ENCODE measurements around the gene PCDHA8. TPM values are rescaled to one million over a fixed set of nuclear protein-coding genes. Genes with fewer than 3 reads are reported as not detected.
"Not testable (repeated sequence)": the region's sequence is repeated elsewhere in the genome, so short reads cannot be mapped to it uniquely, and the experiment has no call there.

The PCDHA8 gene
- polyA plus RNA-seq, 1 donor from 2014 or later, result not detected

- H3K4me1 Mint-ChIP-seq, H3K27ac Mint-ChIP-seq, H3K27me3 Mint-ChIP-seq, H3K36me3 Mint-ChIP-seq, H3K4me3 Mint-ChIP-seq, H3K9me3 Mint-ChIP-seq: not testable (repeated sequence)
These were observed 9.0 kb downstream of the PCDHA8 start for GRCh38 chr5:140849831-140850634.

- Mint-ChIP-seq H3K9me3 (peaks cover 3% of the 10 kb centered on the region in 3 donors), H3K27ac (no peak within 1 kb of the TSS), H3K4me1 (no peaks in the 10 kb centered on the region), H3K4me3 (no peak within 1 kb of the TSS), H3K27me3 (no peaks in the 10 kb centered on the region), H3K36me3 (no peaks in the 10 kb centered on the region)
These were observed 15.0 kb downstream of the PCDHA8 start, which contains the start of gene PCDHA10 for GRCh38 chr5:140855772-140856674. PCDHA10 (plus strand) TSS chr5:140855897; CDS start chr5:140856049, 152 bp downstream.

GRCh38 chr5:140857177-140857986 lies 16.4 kb downstream of the PCDHA8 start:
- Mint-ChIP-seq H3K36me3 (no peaks in the 10 kb centered on the region), H3K9me3 (peaks cover 3 to 8% (median 6%) of the 10 kb centered on the region in 3 donors), H3K27ac (no peak overlapping the region), H3K4me1 (no peaks in the 10 kb centered on the region), H3K4me3 (no peak overlapping the region), H3K27me3 (no peaks in the 10 kb centered on the region)

- peaks cover 3 to 8% (median 6%) of the 10 kb centered on the region in 3 donors for H3K9me3 Mint-ChIP-seq
- H3K4me1 Mint-ChIP-seq, result no peaks in the 10 kb centered on the region
- H3K27ac Mint-ChIP-seq, result no peak overlapping the region
These were observed 16.9 kb downstream of the PCDHA8 start for GRCh38 chr5:140857987-140858240.

GRCh38 chr5:140862441-140863295 lies 21.7 kb downstream of the PCDHA8 start:
- Mint-ChIP-seq H3K4me1 (no peaks in the 10 kb centered on the region), H3K27me3 (peaks cover 5% of the 10 kb centered on the region), H3K4me3 (no peak overlapping the region), H3K36me3 (no peaks in the 10 kb centered on the region), H3K9me3 (peaks cover 3 to 6% (median 3%) of the 10 kb centered on the region in 3 donors), H3K27ac (no peak overlapping the region)

More at GRCh38 chr5:140857987-140858240, 16.9 kb downstream of the PCDHA8 start:
- H3K36me3 Mint-ChIP-seq, result no peaks in the 10 kb centered on the region
- H3K27me3 Mint-ChIP-seq, result no peaks in the 10 kb centered on the region
- no peak overlapping the region for H3K4me3 Mint-ChIP-seq

GRCh38 chr5:140868721-140869554 lies 28.0 kb downstream of the PCDHA8 start, which contains the start of gene PCDHA11:
PCDHA11 (plus strand) TSS chr5:140868957; CDS start chr5:140869104, 147 bp downstream.
- Mint-ChIP-seq H3K27me3 (peaks cover 7% of the 10 kb centered on the region), H3K9me3 (peaks cover 3 to 16% (median 4%) of the 10 kb centered on the region in 3 donors), H3K36me3 (no peaks in the 10 kb centered on the region), H3K4me3 (no peak within 1 kb of the TSS), H3K4me1 (no peaks in the 10 kb centered on the region), H3K27ac (no peak within 1 kb of the TSS)

- Mint-ChIP-seq H3K27ac (no peak overlapping the region), H3K9me3 (peaks cover 7 to 16% (median 9%) of the 10 kb centered on the region in 3 donors), H3K4me1 (no peaks in the 10 kb centered on the region), H3K27me3 (peaks cover 6% of the 10 kb centered on the region), H3K4me3 (no peak overlapping the region), H3K36me3 (no peaks in the 10 kb centered on the region)
These were observed 28.5 kb downstream of the PCDHA8 start for GRCh38 chr5:140869555-140869886.

- peaks cover 7 to 16% (median 10%) of the 10 kb centered on the region in 3 donors for H3K9me3 Mint-ChIP-seq
- no peaks in the 10 kb centered on the region for H3K36me3 Mint-ChIP-seq
- H3K4me3 Mint-ChIP-seq, result no peak overlapping the region
- peaks cover 8% of the 10 kb centered on the region for H3K27me3 Mint-ChIP-seq
- no peak overlapping the region for H3K27ac Mint-ChIP-seq
- no peaks in the 10 kb centered on the region for H3K4me1 Mint-ChIP-seq
These were observed 29.5 kb downstream of the PCDHA8 start for GRCh38 chr5:140870221-140871201.

- no peak within 1 kb of the TSS for H3K27ac Mint-ChIP-seq
- peaks cover 2% of the 10 kb centered on the region for H3K36me3 Mint-ChIP-seq
- peaks cover 3% of the 10 kb centered on the region for H3K27me3 Mint-ChIP-seq
- peaks cover 6 to 16% (median 8%) of the 10 kb centered on the region in 3 donors for H3K9me3 Mint-ChIP-seq
- no peaks in the 10 kb centered on the region for H3K4me1 Mint-ChIP-seq
- H3K4me3 Mint-ChIP-seq, result no peak within 1 kb of the TSS
These were observed 34.4 kb downstream of the PCDHA8 start, which contains the start of gene PCDHA12 for GRCh38 chr5:140875085-140876065. PCDHA12 (plus strand) TSS chr5:140875308; CDS start chr5:140875473, 165 bp downstream.

- H3K9me3 Mint-ChIP-seq, result peaks cover 10 to 21% (median 20%) of the 10 kb centered on the region in 3 donors
These were observed 35.7 kb downstream of the PCDHA8 start for GRCh38 chr5:140876541-140877261.

GRCh38 chr5:140877262-140877581 lies 36.2 kb downstream of the PCDHA8 start:
- H3K27me3 Mint-ChIP-seq, result peaks cover 3% of the 10 kb centered on the region
- no peak overlapping the region for H3K27ac Mint-ChIP-seq
- H3K4me3 Mint-ChIP-seq, result no peak overlapping the region
- peaks cover 2% of the 10 kb centered on the region for H3K36me3 Mint-ChIP-seq
- no peaks in the 10 kb centered on the region for H3K4me1 Mint-ChIP-seq
- H3K9me3 Mint-ChIP-seq, result peaks cover 11 to 22% (median 16%) of the 10 kb centered on the region in 3 donors

More at GRCh38 chr5:140876541-140877261, 35.7 kb downstream of the PCDHA8 start:
- H3K4me1 Mint-ChIP-seq, H3K4me3 Mint-ChIP-seq, H3K36me3 Mint-ChIP-seq, H3K27me3 Mint-ChIP-seq, H3K27ac Mint-ChIP-seq: not testable (repeated sequence)
